Adrenal gland (tissue), 12 donors: Measurements from ENCODE around the gene F7. TPM values are rescaled to one million over a fixed set of nuclear protein-coding genes. Genes with fewer than 3 reads are reported as not detected.

Experiments
- DNase-seq, 7 donors: peaks; one replicate each; pipeline ENCODE4 v3.0.0-alpha.2; 2019 to 2020
- H3K27ac ChIP-seq, 5 donors: fragments of 200-600 bp; sonication (generic) in 4 of 5; 1 replicate in 3 of 5; 2 replicates in 2 of 5; pipeline versions ENCODE4 v1.5.1 to v1.8.0; 2016 to 2020; ENCODE audit warnings: mild to moderate bottlenecking in 1 of 5
- H3K27me3 ChIP-seq: fragments of 200-600 bp; 2 replicates; pipeline ENCODE4 v1.8.0; 2021
- H3K36me3 ChIP-seq, 2 donors: fragments of 200-600 bp; replicated peaks in 1 of 2; 1 replicate in 1 of 2; 2 replicates in 1 of 2; pipeline versions ENCODE4 v1.5.1 to v1.8.0; 2018 to 2022
- H3K4me1 ChIP-seq, 2 donors: fragments of 200-600 bp; replicated peaks in 1 of 2; 1 replicate in 1 of 2; 2 replicates in 1 of 2; pipeline versions ENCODE4 v1.5.1 to v1.8.0; 2018 to 2021
- H3K4me3 ChIP-seq, 4 donors: fragments of 200-600 bp; sonication (generic) in 3 of 4; one replicate each; pipeline ENCODE4 v1.5.1; 2016 to 2018
- H3K9me3 ChIP-seq, 3 donors: fragments of 200-600 bp; sonication (generic) in 1 of 3; replicated peaks in 1 of 3; 1 replicate in 2 of 3; 2 replicates in 1 of 3; pipeline versions ENCODE4 v1.5.1 to v1.8.0; 2016 to 2021
- POLR2A ChIP-seq, 2 donors: fragments of 450-650 bp; IDR thresholded peaks; one replicate each; pipeline ENCODE4 v1.6.1; 2017; ENCODE audit warnings: antibody characterized with exemption in 2 of 2, mild to moderate bottlenecking in 2 of 2, moderate library complexity in 1 of 2
- WGBS, 4 donors: extraction: QIAGEN DNeasy Blood & Tissue Kit in 2 of 4; methylation state at CpG; one replicate each; pipeline versions ENCODE4 v1.1.5 to v1.1.7; 2013 to 2017; 5-methylcytosine and 5-hydroxymethylcytosine counted together
- intact Hi-C, 2 donors: fragments of 100-400 bp; cut with DNase I; formaldehyde crosslinking; loops; one replicate each; pipeline versions ENCODE4 v1.14.1 to v1.15.0; 2022 to 2023
- polyA plus RNA-seq, 3 donors: library from polyadenylated mRNA; stranded (reverse); fragments of 200-250 nt in 2 of 3; fragments of 350-450 nt in 1 of 3; fragmentation: Illumina TruSeq in 1 of 3; extraction: RNeasy Lipid Tissue Mini Kit (QIAGEN cat#74804) in 1 of 3; gene quantifications; one replicate each; pipeline ENCODE4 v1.2.3, GENCODE V29; 2013 to 2014
- total RNA-seq, 9 donors: library from RNA; depleted of rRNA in 4 of 9; stranded (reverse); fragments of >200 nt in 4 of 9; fragments of 120-200 nt in 1 of 9; fragmentation: NEBNext Ultra II Directional in 1 of 9; extraction: Animal tissue kit (Norgen Biotek cat#: 25700) in 1 of 9; gene quantifications; one replicate each; pipeline versions ENCODE4 v1.1.0 to v1.2.4, GENCODE V29; 2013 to 2023
- TF ChIP-seq, protein P1 (sequence below), 6 experiments: fragments of 450-650 bp in 4 of 6; fragments of 200-600 bp in 2 of 6; sonication (generic) in 1 of 6; IDR thresholded peaks; 1 replicate in 5 of 6; 2 replicates in 1 of 6; pipeline versions ENCODE4 v1.5.1 to v1.8.0; 2016 to 2021; ENCODE audit warnings: antibody characterized with exemption in 6 of 6, mild to moderate bottlenecking in 2 of 6, moderate library complexity in 1 of 6
- donor health status: healthy with polysubstance abuse.
- donor health status: Bipolar disorder and iron deficiency.
- donor health status: DM: yes; HTN: yes; CAD: no.
- donor health status: DM: no; HTN: no; CAD: no.
- donor health status: DM: no; HTN: no; CAD: no.
- donor health status: DM: yes; HTN: yes; CAD: no.

F7 gene
- total and polyA plus RNA-seq, 12 donors = 0.05 to 0.61 (median 0.08) TPM; not detected in 7

DNA sequence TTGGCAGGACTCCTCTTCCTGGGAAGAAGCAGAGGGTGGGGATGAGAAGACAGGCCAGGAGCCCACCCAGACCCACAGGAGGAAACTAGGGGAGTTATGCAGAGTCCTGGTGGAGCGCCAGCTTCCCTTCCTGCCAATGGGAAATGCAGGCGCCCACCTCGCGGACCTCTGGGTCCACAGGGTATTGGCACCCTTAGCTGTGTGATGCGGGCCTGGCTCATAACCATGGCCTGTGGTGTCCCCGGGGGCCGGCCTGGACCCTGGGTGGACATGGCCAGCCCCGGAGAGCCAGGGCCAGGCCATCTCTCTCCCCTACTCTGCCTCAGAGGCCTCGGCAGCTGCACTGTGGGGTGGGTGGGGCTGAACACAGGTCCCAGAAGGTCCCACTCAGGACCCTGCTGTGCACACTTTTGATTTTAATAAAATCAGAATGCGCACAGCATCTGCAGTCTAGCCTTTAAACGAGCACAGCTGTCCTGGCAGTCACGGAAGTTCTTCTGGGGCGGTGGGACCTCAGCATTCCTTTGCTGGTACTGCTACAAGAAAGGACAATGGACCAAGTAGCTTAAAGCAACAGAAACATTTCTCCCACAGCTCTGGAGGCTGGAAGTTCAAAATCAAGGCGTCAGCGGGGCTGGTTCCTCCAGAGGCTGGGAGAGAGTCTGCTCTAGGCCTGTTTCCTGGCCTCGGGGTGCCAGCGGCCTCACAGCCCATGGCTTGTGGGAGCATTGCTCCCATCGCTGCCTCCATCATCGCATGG lies 18.8 kb downstream of the F7 start:
- Histone ChIP-seq H3K9me3 (no peaks in the 10 kb centered on the region), H3K36me3 (no peaks in the 10 kb centered on the region), H3K4me1 (no peaks in the 10 kb centered on the region), H3K27ac (no peak overlapping the region), H3K27me3 (no peaks in the 10 kb centered on the region), H3K4me3 (no peak overlapping the region)
- TF ChIP-seq POLR2A (IDR thresholded peaks at IDR 0.05) = no peak
- TF ChIP-seq, protein P1, sequence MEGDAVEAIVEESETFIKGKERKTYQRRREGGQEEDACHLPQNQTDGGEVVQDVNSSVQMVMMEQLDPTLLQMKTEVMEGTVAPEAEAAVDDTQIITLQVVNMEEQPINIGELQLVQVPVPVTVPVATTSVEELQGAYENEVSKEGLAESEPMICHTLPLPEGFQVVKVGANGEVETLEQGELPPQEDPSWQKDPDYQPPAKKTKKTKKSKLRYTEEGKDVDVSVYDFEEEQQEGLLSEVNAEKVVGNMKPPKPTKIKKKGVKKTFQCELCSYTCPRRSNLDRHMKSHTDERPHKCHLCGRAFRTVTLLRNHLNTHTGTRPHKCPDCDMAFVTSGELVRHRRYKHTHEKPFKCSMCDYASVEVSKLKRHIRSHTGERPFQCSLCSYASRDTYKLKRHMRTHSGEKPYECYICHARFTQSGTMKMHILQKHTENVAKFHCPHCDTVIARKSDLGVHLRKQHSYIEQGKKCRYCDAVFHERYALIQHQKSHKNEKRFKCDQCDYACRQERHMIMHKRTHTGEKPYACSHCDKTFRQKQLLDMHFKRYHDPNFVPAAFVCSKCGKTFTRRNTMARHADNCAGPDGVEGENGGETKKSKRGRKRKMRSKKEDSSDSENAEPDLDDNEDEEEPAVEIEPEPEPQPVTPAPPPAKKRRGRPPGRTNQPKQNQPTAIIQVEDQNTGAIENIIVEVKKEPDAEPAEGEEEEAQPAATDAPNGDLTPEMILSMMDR (IDR thresholded peaks at IDR 0.05) = no peak
- WGBS, 4 donors = 93 to 98% (median 96%) methylated on average over 9 to 19 of the region's 19 CpGs
- intact Hi-C loops = no loop called here
- peak in 2 of 7 donors; percentile 7 to 42 for DNase-seq

DNA sequence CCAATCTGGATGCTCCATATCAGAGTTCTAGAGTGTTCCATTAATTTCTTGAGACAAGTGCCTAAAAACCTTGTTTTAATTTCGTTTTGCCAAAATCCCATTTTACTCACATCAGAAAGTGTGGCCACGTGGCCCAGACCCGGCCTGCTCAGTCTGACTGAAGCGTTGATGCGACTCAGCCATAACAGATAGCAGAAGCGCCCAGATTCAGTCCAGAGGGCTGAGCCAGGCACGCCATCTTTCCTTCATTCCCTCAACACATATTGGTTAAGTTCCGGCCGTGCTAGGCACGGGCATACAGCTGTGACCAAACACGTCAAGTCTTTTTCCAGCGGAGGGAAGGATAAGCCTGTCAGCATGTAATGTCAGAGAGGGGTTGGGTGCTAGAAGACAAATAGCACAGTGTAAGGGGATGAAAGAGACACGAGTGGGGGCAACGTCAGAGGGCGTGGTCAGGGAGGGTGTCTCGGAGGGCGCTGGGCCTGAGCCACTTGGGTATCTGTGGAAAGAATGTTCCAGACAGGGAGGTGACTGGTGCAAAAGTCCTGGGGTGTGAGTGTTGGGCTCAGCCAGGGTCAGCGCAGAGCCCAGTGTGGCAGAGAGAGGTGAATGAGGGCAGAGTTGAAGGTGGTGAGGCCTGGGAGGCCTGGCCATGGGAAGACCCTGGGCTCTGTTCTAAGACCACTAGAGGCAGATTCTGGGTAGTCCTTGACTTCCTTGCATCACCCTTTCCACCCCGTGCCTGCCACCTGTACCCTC lies 20.1 kb downstream of the F7 start:
- Histone ChIP-seq H3K27ac (no peak overlapping the region), H3K9me3 (no peaks in the 10 kb centered on the region), H3K27me3 (no peaks in the 10 kb centered on the region), H3K36me3 (no peaks in the 10 kb centered on the region), H3K4me3 (no peak overlapping the region), H3K4me1 (no peaks in the 10 kb centered on the region)
- DNase-seq = peak in 3 of 7 donors; percentile 2 to 34 (median 8)
- 92 to 94% (median 93%) methylated on average over 18 to 19 of the region's 19 CpGs for WGBS, 4 donors
- TF ChIP-seq, protein P1 (IDR thresholded peaks at IDR 0.05) = no peak
- TF ChIP-seq POLR2A (IDR thresholded peaks at IDR 0.05) = no peak
- intact Hi-C loops = no loop called here

DNA sequence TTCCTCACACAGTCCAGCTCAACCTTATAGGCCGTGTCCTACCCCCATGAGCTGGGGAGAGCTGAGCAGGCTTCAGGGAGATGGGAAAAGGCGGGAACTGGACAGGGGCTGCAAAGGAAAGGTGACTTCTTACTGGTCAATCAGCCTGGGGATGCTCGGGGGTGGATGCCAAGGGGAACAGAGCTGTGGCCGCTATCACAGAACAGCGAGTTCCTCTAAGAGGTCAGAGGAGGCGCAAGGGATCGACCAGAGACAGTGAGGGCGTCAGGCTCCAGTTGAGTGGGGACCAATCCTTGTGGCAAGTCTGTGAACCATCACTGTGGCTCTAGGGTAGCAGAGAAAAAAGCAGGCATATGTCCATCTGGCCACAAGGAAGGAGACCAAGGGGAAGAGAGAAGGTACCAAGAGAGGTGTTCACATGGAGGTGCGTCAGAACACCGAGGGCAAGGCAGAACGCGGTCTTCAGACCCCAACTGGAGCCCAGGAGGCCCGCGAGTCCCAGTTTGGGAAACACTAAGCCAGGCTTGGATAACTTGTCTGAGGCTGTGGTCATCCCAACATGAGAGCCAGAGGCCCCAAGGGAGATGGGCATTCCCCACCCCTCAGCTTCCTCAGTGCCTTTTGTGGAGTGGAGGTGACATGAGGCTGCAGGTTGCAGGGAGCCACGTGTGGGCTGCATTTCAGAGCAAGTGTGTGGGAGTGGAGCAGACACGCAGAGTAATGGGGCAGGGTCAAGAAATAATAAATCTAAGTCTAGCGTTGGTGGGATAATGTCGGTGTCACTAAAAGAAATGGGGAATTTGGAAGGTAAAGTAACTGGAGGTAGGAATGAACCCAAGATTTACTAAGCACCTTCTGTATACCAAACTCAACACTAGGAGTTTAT lies 20.9 kb downstream of the F7 start:
- Histone ChIP-seq H3K27ac (no peak overlapping the region), H3K27me3 (no peaks in the 10 kb centered on the region), H3K4me1 (no peaks in the 10 kb centered on the region), H3K36me3 (no peaks in the 10 kb centered on the region), H3K9me3 (no peaks in the 10 kb centered on the region), H3K4me3 (no peak overlapping the region)
- DNase-seq = peak in 3 of 7 donors; percentile 1 to 30 (median 4)
- WGBS, 4 donors = 87 to 89% (median 88%) methylated on average over 18 of the region's 18 CpGs
- TF ChIP-seq, protein P1 (IDR thresholded peaks at IDR 0.05) = no peak
- no peak for TF ChIP-seq POLR2A (IDR thresholded peaks at IDR 0.05)
- intact Hi-C loops = no loop called here

GRCh38 chr13:113129480-113129879 lies 23.9 kb downstream of the F7 start:
- no peaks in the 10 kb centered on the region for H3K9me3 ChIP-seq
- TF ChIP-seq POLR2A (IDR thresholded peaks at IDR 0.05) = no peak
- TF ChIP-seq, protein P1 (IDR thresholded peaks at IDR 0.05) = no peak
- DNase-seq = no peak
- H3K36me3 ChIP-seq = no peaks in the 10 kb centered on the region
- H3K4me1 ChIP-seq = no peaks in the 10 kb centered on the region
- peak overlapping the region in 1 of 4 donors; percentile 46 for H3K4me3 ChIP-seq
- intact Hi-C loops = no loop called here
- H3K27me3 ChIP-seq = no peaks in the 10 kb centered on the region
- 70 to 81% (median 76%) methylated on average over 24 to 27 of the region's 27 CpGs for WGBS, 4 donors
- H3K27ac ChIP-seq = no peak overlapping the region
